ENCODE results near the gene EMILIN3.

Gene EMILIN3

DNA sequence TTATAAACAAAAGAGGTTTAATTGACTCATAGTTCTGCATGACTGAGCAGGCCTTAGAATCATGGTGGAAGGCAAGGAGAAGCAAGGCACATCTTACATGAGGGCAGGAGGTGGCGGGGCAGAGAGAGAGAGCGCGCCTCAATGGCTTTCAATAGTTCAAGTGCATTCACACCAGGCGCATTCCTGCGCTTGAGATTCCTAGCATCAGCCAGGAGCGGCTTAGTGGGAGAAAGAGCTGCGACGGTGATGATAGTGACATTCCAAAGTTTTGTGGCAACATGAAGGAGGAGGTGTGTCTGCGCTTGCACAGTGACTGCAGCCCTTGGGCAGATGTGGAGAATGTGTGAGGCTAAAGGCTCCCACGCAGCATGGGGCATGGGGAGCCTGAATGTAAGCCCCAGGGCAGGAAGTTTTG, 25.0 kb upstream of the EMILIN3 start:
- DNase-seq = no peak

DNA sequence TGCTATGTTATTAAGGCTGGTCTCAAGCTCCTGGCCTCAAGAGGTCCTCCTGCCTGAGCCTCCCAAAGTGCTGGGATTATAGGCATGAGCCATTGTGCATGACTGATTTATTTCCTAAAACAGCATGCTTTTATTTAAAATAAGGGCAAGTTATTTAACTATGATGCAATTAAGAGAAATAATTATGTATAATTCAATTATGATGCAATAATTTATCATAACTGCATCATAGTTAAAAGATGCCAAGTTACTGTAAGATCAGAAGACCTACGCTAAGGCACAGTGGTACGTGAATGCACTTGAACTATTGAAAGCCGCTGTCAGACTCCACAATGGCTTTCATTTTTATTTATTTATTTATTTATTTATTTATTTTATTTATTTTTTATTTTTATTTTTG, 24.3 kb upstream of the EMILIN3 start:
- no peak for DNase-seq

DNA sequence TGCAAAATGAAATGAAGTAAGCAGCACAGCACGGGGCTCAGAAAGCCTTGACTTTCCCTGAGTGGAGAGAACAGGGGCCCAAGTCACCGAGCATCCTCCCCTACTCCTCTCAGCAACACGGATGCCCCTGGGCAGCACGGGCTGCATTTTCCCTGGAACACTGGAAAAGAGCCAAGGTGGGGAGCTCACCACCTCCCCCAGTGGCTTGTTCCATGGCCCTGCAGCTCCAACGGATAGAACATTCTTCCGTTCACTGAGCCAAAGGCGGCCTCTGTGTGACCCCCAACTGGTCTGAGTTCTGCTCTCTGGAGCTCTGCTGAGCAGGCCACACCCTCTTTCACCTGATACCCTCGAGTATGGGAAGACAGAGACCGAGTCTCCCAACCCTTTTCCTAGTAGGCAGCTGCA, 20.8 kb upstream of the EMILIN3 start:
- no peak for DNase-seq

DNA sequence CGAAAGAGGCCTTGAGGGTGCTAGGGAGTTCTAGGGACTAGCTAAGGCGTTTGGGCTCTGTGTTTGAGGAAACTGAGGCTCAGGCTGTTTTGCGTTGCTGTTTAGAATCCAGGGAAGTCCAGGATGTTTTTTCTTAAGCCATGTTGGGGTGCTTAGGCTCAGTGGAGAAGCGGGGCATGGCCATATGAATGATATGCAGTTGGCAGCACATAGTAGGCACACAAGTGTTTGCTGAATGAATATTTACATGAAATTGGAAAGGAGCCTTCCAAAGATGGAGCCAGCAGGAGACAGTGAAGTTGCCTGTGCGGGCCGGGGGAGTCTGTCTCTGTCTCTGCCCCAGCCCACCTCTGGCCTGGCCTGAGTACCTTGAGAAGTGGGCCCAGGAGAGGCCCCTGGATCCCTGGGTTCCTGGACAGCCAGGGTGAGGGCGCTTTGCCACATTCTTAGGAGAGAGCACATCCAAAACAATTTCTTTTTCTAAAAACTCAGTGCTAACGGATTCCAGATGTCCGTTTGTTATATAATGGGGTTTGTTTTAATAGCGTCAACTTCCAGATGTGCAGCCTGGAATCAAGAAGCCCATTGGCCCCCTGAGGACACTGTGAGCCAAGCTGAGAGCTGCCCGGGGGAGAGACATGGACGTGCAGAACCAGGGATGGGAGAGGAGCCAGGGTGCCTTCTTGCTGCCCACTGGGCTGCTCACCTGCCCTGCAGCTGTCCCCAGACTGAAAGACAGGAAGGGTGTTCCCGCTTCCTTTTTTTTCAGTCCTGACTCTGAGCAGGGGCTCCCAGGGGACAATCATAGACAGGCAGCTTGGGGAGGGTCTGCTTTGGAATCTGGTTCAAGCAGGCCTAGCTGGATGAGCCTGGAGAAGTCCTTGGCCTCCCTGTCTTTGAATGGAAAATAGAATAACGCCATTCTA, 20.1 kb upstream of the EMILIN3 start:
- no peak for DNase-seq

DNA sequence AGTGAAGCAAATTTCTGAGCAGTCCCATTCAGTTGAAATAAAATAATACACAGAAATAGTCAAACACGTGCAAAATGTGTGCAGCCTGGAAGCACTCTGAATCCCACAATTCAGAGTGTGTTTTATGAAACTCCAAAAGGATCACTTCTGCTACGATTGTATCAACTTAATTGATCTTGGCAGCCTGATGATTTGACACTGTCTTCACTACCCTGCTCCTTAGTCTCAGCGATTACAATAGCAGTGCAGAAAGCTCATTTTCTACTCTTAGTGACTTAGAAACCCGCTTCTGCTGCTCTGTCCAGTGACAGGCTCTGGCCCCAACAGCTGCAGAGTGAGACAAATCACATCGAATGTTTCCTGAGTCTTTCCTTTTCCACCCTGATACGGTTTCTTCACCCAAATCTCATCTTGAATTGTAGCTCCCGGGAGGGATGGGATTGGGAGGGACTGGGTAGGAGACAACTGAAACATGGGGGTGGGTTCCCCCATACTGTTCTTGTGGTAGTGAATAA, 16.2 kb upstream of the EMILIN3 start:
- no peak for DNase-seq

DNA sequence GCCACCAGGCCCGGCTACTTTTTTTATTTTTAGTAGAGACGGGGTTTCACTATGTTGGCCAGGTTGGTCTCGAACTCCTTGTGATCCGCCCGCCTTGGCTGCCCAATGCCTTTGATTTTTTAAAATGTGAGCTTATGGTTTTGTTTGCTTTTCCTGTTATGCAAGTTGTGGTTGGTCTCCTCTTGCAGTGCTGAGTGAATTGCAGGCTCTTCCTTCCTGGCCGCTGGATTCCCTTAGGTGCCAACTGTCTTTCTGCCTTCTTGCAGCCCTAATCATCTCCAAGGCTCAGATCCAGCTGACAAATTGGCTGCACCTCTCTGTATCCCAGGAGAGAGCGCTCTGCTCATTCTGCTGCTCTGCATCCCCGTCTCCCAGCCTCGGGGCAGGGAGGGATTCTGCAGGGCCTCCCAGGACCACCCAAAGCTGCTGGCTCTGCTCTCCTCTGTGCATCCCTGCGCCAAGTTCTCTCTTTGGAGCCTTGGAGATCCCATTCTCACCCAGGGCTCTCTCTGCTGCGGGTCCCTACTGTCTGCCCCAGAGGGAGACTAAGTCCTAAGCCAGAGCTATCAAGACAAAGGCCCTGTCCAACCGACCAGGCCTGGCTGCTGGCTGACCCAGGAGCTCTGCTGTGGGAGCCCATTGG, 14.1 kb upstream of the EMILIN3 start:
- no peak for DNase-seq

DNA sequence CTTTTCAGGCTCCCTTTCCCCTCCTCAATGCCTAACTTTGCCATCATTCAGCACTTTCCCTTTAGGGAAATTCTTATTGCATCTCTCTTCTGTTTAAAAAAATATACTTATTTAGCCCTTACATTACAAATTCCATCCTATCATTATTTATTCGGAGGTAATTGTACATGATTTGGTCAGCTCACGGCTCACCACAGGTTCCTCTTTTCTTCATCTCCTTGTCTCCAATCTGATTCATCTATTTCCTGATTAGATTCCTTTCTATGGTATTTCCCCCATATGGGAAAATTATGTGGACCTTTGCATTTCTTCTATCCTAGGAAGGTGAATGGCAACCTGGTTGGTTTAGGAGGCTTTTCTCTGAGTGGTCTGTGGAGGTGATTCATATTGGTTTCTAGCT, 12.9 kb upstream of the EMILIN3 start:
- no peak for DNase-seq

DNA sequence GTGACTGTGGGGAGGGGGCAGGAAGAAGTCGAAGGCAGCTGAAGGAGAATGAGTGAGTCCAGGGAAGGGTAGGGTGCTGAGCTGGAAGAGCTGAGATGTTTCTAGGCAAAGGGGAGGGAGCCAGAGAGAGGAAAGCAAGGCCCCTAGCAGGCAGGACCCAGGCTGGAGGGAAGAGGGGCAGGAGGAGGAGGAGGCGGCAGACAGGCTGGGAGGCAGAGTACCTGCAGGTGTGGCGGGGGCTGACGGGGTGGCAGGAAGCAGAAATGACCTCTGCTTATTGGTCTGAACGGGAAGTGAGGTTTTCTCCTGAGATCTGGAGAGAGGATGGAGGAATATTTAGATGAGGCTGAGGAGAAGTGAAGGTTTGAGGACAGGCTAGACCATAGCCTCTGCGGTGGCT, 10.7 kb upstream of the EMILIN3 start:
- DNase-seq = no peak

DNA sequence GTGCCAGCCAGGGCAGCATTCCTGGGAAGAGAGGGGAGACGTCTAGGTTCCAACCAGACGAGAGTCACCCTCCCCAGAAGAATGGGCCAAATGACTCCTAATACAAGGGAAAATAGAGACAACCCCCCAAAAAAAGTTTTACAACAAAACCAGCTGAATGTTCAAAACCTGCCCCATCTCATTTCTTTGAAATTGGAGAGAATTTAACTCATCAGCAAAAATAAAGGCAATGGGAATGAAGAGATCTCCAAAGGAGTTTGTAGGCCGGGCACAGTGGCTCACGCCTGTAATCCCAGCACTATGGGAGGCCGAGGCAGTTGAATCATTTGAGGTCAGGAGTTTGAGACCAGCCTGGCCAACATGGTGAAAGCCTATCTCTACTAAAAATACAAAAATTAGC, 9.7 kb upstream of the EMILIN3 start:
- DNase-seq = no peak

DNA sequence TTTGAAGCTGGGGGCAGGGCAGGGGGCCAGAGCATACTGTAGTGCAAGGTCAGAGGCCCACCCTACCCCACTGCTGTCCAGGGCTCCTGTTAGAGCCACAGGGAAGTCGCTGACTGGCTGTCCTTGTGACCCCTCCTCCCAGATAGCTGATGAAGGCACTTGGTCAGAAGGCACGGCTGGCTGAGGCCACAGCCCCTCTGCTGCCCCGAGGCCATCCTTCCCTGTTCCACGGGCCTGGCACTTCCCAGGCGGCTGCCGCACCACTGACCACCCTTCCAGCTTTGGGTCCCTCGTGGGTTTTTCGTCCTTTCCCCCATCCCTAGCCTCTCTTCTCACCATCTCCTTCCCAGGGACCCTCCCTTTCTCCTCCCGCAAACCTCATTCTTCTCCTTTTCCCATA, 9.2 kb upstream of the EMILIN3 start:
- no peak for DNase-seq

DNA sequence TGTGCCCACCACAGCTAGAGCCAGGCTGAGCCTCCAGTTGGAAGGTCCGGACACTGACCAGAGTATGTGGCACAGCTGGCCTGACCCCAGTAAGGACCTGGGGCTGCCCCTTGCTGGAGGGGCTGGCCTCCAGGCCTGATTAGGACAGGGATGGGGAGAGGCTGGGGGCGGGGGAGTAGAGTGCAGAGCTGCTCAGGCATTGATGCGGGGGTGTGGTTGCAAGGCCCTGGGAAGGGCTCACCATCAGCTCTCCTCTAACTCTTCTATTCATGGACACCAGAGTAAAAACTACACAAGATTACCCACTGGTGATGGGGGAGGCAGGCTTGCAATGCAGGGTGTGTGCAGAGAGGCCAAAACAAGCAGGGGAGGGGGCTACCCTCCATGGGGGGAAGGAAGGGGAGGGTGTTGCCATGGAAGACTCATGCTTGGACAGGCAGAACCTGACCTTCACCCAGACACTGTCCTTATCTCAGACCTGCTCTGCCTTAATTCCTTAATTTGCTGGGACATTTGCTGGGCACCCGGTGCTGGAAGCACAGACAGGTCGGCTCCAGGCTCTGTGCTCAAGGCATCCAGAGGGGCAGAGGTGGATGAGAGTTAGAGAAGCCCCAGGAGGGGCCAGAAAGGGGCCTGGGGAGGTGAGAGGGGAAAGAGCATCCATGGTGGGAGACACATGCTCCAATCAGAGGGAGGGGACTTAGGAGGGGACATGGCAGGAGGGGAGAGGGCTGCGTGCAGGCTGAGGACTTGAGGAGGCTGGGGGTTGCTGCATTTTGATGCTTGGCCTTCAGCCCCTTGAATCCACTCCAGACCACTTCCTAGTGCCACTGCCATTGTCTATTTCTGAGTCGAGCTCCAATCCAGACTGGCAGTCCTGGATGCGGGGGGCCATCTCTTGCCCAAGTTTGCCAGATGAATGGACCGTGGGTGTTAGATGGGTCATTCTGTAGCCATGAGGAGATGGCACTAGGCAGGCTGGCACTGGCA, 7.6 kb upstream of the EMILIN3 start:
- DNase-seq = no peak

DNA sequence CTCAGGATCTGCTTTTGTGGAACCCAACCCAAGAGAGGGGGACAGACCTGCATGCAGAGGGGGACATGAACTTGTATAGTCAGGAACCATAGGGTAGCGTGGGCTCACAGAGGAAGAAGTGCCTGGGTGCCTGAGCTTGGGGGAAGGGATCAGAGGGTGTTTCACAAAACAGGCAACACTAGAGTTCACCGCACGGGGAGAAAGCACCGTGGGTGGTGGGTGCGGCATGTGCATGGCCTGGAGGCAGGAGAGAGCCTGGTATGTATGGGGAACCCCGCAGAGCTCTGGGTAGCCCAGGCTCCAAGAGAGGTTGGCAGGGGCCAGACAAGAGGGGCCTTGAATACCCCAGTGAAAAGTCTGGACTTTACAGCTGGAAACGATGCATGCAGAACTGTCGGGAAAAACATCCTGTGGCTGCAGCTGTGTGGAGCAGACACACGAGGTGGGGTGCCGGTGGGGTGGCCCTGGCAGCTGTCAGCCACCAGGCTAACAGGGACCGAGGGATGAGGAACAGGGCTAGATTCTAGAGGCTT, 6.7 kb upstream of the EMILIN3 start:
- DNase-seq = no peak

DNA sequence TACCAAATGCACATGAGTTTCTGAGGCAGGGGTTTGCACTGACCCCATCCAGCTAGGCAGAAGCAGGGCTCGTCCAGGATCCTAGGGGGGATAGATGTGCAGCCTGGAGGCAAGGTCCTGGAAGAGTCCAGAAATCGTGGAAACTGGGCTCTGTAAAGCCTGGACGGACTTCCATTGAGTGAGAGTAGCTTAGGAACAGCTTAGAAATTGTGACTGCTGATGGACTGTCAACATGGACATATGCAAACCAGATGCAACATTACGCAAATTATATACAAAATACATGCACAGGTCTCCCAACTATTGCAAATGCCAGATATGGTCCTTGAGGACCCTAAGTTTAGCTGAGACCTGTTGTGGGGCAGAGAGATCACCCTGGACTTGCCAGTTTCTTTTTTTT, 4.8 kb upstream of the EMILIN3 start:
- DNase-seq = no peak

DNA sequence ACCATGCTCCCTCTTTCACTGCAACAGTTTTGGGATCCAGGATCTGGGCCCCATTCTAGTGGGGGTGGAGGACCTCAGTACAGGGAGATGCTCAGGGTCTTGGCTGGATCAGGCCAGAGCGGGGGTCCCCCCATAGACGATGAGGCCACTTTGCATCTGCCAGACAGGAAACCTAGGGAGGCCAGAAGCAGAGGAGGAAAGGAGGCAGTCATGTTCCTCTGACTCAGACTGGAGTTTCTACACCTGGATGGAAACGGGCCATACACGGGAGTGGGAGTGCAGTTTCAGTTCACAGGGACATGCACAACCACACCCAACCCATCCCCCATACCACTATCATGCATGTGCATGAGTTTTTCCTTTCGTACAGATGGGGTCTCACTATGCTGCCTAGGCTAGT, 3.6 kb upstream of the EMILIN3 start:
- DNase-seq = no peak

DNA sequence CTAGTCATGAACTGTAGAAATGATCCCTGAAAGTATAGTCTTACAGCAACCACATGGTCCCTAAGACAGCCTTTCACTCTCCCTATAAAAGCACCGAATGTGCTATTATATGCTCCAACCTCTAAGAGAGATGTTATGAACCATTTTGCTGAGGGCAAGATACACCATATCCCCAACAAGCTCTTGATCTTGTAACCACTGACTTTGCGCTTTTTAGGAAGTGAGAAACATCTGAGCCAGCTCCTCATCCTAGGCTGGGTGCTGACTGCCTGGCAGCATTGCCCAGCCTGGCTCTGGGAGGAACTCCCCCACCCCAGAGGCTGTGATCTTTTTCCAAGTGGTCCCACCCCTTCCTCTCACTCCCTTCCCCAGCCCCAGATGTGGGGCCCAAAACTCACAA, 3.1 kb upstream of the EMILIN3 start:
- no peak for DNase-seq

DNA sequence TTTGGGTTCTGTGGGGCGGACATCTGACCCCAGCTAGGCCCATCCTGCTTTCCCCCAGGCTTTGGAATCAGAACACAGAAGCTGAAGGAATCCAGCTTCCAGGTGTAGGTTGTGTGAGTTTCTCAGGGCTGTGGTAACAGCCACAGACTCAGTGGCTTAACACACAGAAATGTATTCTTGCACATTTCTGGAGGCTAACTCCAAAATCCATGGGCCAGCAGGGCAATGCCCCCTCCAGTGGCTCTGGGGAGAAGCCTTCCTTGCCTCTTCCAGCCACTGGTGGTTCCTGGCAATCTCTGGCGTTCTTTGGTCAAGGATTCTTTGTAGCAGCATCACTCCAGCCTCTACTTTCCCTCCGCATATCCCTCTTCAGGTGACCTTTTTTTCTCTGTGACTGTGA, 1.3 kb upstream of the EMILIN3 start:
- DNase-seq = no peak

DNA sequence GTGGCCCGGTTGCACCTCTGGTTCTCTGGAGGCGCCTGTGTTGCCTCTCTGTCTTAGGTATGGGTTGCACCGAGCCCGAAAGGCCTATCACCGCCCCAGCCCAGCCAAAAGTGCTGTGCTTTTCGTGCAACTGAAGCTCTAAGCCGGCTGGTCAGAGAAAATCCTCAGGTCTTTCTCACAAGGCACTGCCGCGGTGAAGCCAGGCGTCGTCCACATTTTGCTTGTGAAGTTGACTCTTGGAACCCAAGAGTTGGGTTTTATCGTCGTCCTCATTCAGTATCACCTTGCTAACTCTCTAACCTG, 726 bp upstream of the EMILIN3 start:
- DNase-seq = no peak

DNA sequence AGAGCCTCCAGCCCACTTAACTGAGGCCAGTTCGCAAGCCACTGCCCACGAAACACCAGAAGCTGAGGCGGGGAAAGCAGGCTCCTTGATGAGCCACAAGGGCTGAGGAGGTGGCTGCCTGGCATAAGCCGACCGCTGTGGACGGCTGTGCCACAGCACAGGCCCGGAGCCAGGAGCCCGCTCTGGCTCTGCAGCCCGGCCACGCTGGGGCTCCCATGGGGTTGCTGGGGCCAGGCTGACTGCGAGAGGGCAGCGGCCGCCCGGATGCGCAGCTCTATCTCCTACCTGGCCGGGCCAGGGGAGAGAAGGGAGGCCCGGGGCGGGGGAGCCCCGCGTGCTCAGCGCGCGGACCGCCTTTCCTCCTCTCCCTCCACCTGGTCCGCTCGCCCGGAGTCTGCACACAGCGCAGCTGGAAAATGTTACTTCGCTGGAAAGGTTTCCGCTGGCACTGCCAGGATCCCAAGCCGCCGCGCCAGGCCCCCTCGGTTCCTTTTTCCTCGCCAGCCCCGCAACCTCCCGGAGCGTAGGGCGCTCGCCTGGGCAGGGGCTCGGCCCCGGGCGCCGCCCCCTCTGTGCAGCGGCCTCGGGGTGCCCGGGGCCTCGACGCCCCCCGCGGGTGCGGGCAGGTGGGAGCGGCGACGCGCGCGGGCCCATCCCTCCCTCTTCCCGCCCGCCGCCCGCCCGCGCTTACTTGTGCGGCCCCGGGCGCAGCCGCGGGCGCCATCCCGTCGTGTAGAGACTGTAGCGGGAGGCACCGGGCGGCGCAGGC, 657 bp downstream of the EMILIN3 start:
- DNase-seq = no peak

DNA sequence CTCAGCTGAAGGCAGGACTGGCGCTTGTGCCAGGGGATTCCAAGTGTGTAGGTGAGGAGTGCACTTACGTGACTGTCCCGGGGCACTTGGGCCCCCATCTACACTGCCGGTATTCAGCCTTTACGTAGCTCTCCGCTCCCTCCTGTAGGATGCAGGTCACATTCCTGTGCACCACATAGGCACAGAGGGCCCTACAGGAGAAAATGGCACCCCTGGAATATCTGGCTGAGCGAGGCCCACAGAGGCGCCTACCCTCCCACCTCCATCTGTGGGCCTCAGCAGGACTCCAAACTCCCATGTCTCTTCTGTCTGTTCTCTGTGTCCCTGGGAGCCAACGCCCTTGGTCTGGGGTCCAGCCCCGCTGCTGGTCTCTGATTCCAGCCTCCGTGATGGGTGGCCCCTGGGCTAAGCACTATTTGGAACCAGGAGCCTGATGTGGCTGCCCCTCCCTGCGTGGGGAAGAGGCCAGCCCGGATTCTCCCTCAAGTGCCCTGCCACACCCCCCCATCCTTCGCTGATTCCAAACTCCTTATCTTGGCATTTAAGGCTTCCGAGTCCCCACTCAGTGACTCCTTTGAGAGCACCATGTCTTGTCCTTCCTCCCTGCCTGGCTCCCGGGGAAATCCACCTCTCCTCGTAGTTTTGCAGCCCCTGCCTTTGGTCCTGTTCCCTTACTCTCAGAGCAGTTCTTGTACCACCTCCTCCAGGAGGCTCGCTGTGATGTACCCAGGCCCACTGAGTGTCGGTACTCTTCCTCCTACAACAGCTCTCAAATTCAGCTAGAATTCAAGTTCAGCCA, 1.5 kb downstream of the EMILIN3 start:
- DNase-seq = no peak

DNA sequence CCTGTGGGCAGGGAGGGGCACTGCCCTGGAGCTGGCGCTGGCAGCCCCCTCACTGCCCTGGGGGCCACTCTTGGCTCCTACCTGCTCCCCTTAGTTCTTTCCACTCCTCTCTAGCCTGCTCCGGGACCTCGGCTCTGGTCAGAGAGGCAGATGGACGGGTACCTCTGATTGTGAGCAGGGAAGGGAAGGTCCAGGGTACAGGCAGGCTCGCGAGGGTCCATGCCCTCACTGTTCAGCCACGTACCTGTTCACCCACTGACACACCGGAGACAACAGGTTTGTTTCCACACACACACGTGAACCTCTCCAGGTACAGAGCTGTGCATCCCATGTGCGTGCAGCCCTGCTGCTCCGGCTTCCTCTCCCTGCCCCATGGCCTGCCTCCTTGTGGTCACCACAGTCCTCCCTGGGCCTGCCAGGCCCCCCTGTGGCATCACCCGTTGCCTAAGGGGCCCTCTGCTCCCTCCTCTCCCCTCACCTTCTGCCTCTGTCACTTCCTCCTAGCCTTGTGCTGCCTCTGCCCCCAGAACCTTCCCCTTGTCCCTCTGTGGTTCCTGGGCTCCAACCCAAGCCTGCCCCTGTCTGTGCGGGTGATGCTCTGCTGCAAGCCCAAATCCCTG, 2.3 kb downstream of the EMILIN3 start:
- DNase-seq = no peak

DNA sequence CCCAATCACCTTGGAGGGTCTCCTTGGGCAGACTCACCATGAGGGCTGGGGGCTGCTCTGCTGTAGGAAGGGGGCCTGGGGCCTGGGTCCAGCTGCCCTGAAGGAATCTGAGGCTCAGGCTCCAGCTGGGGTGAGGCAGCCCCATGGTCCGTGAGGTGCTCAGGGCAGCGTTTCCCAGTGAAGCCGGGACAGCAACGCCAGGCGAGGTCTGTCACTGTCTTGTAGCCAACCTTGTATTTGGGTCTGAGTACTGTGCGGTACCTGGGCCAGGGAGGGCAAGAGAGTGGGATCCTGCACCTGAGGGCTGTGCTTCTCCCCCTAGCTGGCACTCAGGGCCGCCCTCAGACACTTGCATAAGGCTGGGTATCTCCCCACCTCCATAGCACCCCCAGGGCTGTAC, 3.0 kb downstream of the EMILIN3 start:
- DNase-seq = no peak

All from activated T-cell treated with anti-CD3 and anti-CD28 coated beads, Interleukin-2, amount 50 U/mL, for 48 hours (primary cell).